ENCODE results near the gene S100P.

Gene S100P

GRCh38 chr4:6731780-6732179 is 38.1 kb downstream of the S100P start:
- TF ChIP-seq CTCF (IDR thresholded peaks at IDR 0.05; ENCODE audit: borderline replicate concordance, insufficient read depth, low read depth, low read length) = no peak
- no peak overlapping the region for H3K4me3 ChIP-seq (ENCODE audit: low read depth, low read length)

GRCh38 chr4:6732441-6733357 is 39.0 kb downstream of the S100P start:
- TF ChIP-seq CTCF (IDR thresholded peaks at IDR 0.05; ENCODE audit: borderline replicate concordance, insufficient read depth, low read depth, low read length) = no peak
- no peak overlapping the region for H3K4me3 ChIP-seq (ENCODE audit: low read depth, low read length)

DNA sequence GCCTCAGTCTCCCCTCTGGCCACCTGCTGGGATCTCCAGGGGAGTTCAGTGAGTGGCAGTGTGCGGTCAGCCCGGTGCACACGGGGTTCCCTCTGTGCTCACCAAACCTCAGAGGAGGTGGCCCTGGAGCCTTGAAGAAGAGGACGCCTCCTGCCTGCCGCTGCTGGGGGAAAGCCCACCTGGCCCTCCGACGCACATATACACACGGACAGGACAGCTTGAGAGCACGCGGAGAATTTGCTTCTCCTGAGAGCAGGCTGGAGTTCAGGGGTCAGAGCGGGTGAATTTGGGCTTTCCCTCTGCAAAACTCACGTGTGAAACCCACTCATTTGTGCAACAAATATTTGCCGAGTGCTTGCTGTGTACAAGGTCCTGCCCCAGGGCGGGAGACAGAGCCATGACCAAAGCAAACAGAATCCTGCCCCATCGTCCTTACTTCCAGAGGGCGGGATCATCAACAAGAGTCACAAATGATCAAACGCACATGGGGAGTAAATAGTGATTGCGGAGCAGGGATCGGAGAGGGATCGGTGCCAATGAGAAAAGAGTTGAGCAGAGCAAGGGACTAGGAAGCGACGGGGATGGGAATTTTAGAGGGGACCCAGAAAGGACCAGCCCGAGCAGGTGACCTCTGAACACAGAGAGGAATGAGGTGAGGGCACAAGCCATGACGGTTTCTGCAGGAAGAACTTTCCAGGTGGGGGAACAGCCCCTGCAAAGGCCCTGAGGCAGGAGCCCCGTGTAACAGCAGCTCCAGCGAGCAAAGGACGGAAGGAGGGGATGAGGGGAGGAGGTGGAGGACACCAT is 39.9 kb downstream of the S100P start:
- H3K4me3 ChIP-seq (ENCODE audit: low read depth, low read length) = no peak overlapping the region
- TF ChIP-seq CTCF (IDR thresholded peaks at IDR 0.05; ENCODE audit: borderline replicate concordance, insufficient read depth, low read depth, low read length) = no peak

GRCh38 chr4:6734165-6734786 is 40.6 kb downstream of the S100P start:
- no peak overlapping the region for H3K4me3 ChIP-seq (ENCODE audit: low read depth, low read length)
- TF ChIP-seq CTCF (IDR thresholded peaks at IDR 0.05; ENCODE audit: borderline replicate concordance, insufficient read depth, low read depth, low read length) = no peak

DNA sequence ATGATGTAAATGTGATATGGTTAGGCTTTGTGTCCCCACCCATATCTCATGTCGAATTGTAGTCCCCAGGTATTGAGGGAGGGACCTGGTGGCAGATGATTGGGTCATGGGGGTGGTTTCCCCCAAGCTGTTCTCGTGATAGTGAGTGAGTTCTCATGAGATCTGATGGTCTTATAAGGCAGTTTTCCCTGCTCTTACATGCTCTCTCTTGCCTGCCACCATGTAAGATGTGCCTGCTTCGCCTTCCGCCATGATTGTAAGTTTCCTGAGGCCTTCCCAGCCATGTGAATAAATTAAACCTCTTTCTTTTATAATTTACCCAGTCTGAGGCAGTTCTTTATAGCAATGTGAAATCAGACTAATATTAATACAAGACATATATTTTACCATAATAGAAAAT is 46.2 kb downstream of the S100P start:
- H3K4me3 ChIP-seq (ENCODE audit: low read depth, low read length) = no peak overlapping the region
- TF ChIP-seq CTCF (IDR thresholded peaks at IDR 0.05; ENCODE audit: borderline replicate concordance, insufficient read depth, low read depth, low read length) = no peak

DNA sequence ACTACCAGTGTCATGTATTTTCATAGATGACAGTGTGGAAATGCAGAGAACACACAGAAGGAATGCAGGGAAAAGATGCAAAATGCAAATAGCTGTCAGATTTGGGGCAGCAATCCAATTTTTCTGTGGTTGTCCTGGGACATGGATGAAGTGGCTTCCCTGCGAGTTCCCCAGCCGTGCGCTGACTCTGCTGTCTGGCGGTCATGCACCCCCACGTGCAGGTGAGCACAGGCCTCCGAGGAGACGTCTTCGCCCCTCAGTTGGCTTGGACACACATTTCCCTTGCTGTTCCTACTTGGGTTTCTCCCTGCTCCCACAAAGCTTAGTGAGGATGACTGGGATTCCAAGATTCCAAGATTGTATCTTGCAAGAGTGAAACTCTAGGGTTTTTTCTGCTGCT is 46.7 kb downstream of the S100P start:
- TF ChIP-seq CTCF (IDR thresholded peaks at IDR 0.05; ENCODE audit: borderline replicate concordance, insufficient read depth, low read depth, low read length) = no peak
- no peak overlapping the region for H3K4me3 ChIP-seq (ENCODE audit: low read depth, low read length)

All from GM12875 (cell line).